Measurements from ENCODE around the gene CTNNAL1.

The CTNNAL1 gene

GRCh38 chr9:109035684-109036423, 22.6 kb upstream of the CTNNAL1 start:
- ChIA-PET CTCF (no interaction called here), POLR2A (no interaction called here)
- no peaks in the 10 kb centered on the region for H3K4me1 ChIP-seq (ENCODE audit: control insufficient read depth, insufficient read depth, low read length)
- H3K36me3 ChIP-seq (ENCODE audit: control insufficient read depth in 2 of 2, insufficient read depth in 1 of 2, low read length in 2 of 2), result peaks cover 20 to 62% of the 10 kb centered on the region in 2 experiments; a peak in 2 of 3 replicates
- no peaks in the 10 kb centered on the region for H3K9me3 ChIP-seq (ENCODE audit: control insufficient read depth, insufficient read depth, low read depth, low read length)
- 0 out of 2 replicates have a peak, but pooled peaks have one; percentile 47 for TF ChIP-seq ZNF362 (tag by site-specific recombination; IDR thresholded peaks at IDR 0.05)
- TF ChIP-seq, protein P1, sequence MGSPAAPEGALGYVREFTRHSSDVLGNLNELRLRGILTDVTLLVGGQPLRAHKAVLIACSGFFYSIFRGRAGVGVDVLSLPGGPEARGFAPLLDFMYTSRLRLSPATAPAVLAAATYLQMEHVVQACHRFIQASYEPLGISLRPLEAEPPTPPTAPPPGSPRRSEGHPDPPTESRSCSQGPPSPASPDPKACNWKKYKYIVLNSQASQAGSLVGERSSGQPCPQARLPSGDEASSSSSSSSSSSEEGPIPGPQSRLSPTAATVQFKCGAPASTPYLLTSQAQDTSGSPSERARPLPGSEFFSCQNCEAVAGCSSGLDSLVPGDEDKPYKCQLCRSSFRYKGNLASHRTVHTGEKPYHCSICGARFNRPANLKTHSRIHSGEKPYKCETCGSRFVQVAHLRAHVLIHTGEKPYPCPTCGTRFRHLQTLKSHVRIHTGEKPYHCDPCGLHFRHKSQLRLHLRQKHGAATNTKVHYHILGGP (tag by site-specific recombination; IDR thresholded peaks at IDR 0.05), result no peak
- no peak overlapping the region for H3K4me3 ChIP-seq (ENCODE audit: low read depth, low read length)
- no peak overlapping the region for H3K27ac ChIP-seq (ENCODE audit: extremely low read depth, low read depth, low read length)

DNA sequence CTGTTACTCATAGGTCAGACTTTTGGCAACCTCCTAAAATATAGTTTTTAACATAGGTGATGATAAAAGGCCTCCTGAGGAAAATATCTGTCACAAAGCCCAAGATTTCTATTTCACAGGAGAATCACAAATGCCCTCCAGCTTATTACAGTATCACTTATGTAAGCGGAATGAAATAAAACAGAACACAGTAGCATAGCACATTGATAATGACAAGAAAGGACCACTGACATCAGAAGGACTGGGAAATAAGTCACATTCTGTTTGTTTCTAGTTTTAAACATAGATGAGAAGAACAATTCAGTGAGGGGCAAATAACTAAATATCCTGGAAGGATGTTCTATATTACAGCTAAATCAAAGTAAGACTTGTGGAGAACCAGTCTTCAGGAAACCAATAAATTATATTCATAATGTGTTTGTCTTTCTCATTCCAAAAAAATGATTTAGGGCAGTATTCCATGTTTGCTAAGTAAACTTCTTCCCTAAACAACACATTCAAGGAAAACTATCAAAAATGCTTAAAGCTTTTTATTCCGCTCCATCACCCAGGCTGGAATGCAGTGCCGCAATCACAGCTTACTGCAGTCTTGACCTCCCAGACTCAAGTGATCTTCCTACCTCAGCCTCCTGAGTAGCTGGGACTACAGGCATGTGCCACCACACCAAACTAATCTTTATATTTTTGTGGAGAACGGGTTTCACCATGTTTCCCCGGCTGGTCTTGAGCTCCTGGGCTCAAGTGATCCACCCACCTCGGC, 20.8 kb upstream of the CTNNAL1 start:
- TF ChIP-seq ZNF133 (tag by site-specific recombination; IDR thresholded peaks at IDR 0.05), result no peak
- TF ChIP-seq MZF1 (tag by site-specific recombination; IDR thresholded peaks at IDR 0.05; ENCODE audit: borderline replicate concordance), result no peak
- TF ChIP-seq ZNF24 (tag by site-specific recombination; IDR thresholded peaks at IDR 0.05), result no peak
- no peak for TF ChIP-seq ZNF394 (tag by site-specific recombination; IDR thresholded peaks at IDR 0.05; ENCODE audit: borderline replicate concordance)
- no peak for TF ChIP-seq ZSCAN16 (tag by site-specific recombination; IDR thresholded peaks at IDR 0.05)
- TF ChIP-seq HOXC10 (CRISPR knock-in tag; IDR thresholded peaks at IDR 0.05), result no peak
- no peak for TF ChIP-seq ZNF416 (tag by site-specific recombination; IDR thresholded peaks at IDR 0.05)
- no peak for TF ChIP-seq ZBTB1 (tag by site-specific recombination; IDR thresholded peaks at IDR 0.05)
- TF ChIP-seq ZNF214 (tag by site-specific recombination; IDR thresholded peaks at IDR 0.05; ENCODE audit: borderline replicate concordance), result no peak
- TF ChIP-seq ZNF664 (tag by site-specific recombination; IDR thresholded peaks at IDR 0.05), result no peak
- TF ChIP-seq, protein P2, sequence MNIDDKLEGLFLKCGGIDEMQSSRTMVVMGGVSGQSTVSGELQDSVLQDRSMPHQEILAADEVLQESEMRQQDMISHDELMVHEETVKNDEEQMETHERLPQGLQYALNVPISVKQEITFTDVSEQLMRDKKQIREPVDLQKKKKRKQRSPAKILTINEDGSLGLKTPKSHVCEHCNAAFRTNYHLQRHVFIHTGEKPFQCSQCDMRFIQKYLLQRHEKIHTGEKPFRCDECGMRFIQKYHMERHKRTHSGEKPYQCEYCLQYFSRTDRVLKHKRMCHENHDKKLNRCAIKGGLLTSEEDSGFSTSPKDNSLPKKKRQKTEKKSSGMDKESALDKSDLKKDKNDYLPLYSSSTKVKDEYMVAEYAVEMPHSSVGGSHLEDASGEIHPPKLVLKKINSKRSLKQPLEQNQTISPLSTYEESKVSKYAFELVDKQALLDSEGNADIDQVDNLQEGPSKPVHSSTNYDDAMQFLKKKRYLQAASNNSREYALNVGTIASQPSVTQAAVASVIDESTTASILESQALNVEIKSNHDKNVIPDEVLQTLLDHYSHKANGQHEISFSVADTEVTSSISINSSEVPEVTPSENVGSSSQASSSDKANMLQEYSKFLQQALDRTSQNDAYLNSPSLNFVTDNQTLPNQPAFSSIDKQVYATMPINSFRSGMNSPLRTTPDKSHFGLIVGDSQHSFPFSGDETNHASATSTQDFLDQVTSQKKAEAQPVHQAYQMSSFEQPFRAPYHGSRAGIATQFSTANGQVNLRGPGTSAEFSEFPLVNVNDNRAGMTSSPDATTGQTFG (tag by site-specific recombination; IDR thresholded peaks at IDR 0.05; ENCODE audit: borderline replicate concordance), result no peak
- no peak for TF ChIP-seq GFI1B (tag by site-specific recombination; IDR thresholded peaks at IDR 0.05)
- no peak for TF ChIP-seq ZNF335 (tag by site-specific recombination; conservative IDR thresholded peaks at IDR 0.05)
- no peak for TF ChIP-seq ZNF558 (tag by site-specific recombination; IDR thresholded peaks at IDR 0.05)
- TF ChIP-seq ZNF610 (tag by site-specific recombination; IDR thresholded peaks at IDR 0.05; ENCODE audit: borderline replicate concordance), result no peak
- no peak for TF ChIP-seq ZNF660 (tag by site-specific recombination; IDR thresholded peaks at IDR 0.05)
- Histone ChIP-seq H3K4me3 (ENCODE audit: low read depth, low read length) (no peak overlapping the region), H3K27ac (ENCODE audit: extremely low read depth, low read depth, low read length) (no peak overlapping the region), H3K4me1 (ENCODE audit: control insufficient read depth, insufficient read depth, low read length) (no peaks in the 10 kb centered on the region), H3K9me3 (ENCODE audit: control insufficient read depth, insufficient read depth, low read depth, low read length) (no peaks in the 10 kb centered on the region), H3K36me3 (ENCODE audit: control insufficient read depth in 2 of 2, insufficient read depth in 1 of 2, low read length in 2 of 2) (peaks cover 20 to 57% of the 10 kb centered on the region in 2 experiments; a peak in 2 of 3 replicates)
- ChIA-PET POLR2A (no interaction called here), CTCF (interaction anchor here (0.6 to 1.4 kb wide), 4 partner anchors 12 to 164 kb away, joined by 3 to 5 read pairs (median 3); no protein-coding TSS in a partner anchor)
